ENCODE data around the gene SEC16A.

The SEC16A gene

DNA sequence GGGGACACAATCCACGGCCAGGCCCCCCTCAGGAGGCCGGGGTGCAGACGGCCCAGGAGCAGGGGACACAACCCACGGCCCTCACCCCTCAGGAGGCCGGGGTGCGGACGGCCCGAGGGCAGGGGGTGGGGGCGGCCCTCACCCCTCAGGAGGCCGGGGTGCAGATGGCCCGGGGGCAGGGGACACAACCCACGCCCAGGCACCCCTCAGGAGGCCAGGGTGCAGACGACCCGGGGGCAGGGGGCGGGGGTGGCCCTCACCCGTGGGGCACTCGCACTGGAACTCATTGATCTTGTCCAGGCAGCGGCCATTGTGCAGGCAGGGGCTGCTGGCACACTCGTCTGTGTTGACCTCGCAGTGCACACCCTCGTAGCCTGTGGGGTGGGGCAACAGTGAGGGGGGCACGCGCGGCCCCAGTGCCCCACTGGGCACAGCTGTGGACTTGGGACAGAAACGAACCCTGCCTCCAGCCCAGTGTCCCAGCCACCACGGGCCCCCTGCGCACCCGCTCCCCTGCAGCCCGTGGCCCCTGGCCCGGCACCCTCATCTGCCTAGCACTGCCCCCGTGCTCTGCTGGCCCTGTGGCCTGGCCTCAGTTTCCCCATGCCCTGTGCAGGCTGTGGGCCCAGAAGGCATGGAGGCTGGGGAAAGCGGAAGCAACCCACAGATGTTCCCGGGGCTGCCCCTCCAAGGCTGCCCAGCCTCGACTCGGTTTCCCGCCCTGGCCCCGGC is 34.3 kb upstream of the SEC16A start:
- DNase-seq, result no peak

DNA sequence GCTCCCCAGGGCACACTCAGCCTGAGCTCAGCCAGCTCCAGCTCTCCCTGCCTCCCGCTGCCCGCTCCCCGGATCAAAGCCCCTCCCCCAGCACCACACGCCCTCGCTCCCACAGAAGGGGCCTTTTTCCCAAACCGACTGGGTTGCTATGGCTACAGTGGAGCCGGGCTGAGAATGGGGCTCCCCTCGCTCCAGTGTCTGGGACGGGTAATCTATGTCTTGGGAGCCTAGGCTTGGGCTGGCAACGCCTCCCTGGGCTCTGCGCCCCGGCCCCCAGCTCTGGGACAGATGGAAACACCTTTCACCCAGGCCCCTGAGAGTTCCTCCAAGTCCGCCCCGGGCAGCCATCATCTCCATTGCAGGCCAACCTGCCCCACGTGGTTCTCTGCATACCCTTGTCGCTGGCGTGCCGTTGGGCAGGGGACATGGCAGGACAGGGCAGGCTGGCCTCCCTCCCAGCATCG is 33.4 kb upstream of the SEC16A start:
- DNase-seq, result no peak

GRCh38 chr9:136515276-136515675 is 32.4 kb upstream of the SEC16A start:
- no peak for DNase-seq

DNA sequence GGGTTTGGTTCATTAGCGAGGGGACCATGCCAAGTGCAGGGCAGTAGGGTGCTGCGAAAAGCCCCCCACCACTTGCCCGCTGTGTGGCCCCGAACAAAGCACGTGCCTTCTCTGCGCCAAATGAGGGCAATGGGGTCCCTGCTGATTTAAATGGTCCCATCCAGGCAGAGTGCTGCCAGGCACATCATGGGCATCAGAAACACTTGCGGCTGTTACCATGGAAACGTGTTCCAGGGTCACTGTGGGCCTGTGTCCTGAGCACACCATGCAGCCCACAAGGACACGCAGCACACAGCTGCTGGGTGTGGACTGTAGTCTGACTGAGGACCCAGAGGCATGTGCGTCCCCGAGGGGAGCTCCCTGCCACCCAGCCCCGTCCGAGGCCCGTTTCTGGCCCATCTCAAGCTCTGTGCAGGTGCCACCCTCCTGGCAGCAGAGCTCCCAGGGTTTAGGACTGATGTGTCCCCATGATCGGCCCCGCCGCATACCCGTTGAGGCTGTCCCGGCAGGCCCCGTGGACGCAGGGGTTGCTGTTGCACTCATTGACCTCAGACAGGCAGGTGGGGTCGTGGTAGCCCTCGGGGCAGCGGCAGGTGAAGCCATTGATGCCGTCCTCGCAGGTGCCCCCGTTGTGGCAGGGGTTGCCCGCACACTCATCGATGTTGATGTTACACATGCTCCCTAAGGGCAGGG is 31.3 kb upstream of the SEC16A start:
- DNase-seq, result no peak

DNA sequence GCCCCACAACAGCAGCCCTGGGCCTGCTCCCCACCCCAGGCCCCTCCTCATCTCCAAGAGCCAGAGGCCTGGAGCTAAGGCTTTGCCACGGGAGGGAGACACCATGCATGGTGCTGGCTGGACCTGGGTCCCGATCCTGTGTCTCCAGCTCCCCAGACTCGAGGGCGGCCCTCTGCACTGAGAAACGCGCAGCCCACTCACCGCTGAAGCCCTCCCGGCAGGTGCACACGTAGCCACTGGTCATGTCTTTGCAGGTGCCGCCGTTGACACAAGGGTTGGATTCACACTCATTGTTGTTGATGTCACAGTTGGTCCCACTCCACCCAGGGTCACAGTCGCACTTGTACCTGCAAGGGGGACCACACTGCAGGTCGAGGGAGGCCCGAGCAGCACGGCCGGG is 30.4 kb upstream of the SEC16A start:
- no peak for DNase-seq

DNA sequence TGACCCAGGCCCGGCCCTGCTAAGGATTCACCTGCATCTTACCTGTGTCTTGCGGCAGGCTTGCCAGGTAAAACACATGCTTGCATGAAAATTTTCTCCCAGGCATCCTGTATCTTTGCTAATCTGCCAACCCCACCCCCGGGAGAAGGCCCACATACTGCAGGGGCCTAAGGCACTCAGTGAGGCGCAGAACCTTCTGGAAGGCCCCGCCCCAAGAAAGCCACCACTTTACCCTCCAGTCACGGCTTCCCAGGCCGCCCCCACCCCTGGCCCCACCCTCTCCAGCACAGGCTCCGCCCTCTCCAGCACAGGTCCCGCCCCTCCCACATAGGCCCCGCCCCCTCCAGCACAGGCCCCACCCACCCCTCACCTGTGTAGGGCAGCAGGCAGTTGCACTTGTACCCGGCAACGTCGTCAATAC is 29.8 kb upstream of the SEC16A start:
- peak; percentile 42 for DNase-seq

DNA sequence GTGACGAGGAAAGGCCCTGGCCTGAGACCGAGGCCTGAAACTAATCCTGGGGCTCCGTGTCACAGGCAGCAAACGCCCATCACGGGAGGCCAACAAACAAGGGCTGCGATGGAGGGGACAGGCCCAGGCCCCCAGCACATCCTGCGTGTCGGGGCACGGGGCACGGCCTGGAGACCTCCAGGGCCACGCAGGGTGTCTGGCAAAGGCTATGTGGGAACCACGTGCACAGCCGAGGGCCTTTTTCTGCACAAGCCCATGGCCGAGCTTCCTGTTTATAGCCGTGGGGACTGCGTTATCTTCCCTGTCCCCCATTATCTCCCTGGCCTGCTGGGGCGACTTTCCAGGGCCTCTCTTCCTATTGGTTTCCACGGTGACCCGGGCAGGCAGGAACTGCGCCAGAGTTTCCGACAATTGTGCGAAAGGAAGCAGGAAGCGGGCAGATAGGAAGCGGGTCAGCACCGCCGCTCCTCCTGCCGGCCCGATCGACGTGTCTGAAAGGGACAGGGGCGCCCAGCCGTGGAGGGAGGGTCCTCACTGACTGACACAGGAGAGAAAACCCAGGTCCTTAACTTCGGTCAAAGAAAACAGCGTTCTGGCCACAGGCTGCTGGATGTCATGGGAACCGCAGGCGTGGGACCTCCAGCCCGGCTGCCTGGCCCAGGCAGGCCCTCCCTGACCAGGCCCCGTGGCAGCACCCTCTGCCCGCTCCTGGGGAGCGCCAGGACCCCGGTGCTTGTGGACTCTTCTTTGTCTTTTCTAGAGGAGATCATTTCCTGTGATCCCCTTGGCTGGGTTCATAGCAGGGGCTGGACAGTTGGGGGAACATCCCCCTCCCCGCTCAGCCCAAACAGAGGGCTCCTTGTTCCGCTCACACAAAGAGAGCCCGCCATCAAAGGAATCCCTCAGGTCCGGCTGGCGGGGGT is 29.1 kb upstream of the SEC16A start:
- no peak for DNase-seq

DNA sequence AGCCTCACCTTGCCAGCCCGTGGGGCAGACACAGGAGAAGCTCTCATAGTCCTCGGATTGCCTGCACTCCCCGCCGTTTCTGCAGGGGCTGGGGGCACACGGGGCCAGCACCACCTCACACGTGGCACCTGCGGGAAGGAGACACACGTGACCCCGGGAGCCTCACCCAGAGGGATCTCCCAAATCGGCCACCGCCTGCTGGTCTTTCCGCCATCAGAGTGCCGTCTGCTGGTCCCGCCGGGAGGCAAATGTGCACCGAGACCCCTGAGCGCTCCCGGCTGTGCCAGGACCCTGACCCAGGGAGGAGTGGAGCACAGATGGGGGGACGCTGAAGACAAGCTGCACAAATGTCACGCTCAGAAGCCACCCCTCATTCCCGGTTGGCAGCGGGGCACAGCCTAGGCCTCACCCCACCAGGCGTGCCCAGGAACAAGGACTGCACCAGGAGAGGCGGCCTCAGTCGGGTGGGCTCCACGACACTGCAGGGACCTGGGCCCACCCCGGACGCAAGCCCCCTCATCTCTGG is 28.4 kb upstream of the SEC16A start:
- DNase-seq, result no peak

DNA sequence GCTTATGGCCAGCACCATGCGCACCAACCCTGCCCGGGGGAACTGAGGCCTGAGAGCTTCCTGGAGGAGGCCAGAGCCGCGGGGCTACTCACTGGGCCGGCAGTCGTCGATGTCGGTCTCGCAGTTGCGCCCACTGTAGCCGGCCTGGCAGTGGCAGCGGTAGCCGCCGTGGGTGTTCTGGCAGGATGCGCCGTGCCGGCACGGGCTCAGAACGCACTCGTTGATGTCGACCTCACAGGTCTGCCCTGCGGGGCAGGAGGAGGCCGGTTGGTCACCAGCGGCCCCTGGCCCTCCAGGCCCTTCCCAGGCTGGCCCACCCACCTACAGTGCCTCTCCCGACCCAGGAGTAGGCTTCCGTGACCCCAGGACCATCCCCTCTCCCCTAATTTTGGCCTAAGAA is 27.7 kb upstream of the SEC16A start:
- no peak for DNase-seq

DNA sequence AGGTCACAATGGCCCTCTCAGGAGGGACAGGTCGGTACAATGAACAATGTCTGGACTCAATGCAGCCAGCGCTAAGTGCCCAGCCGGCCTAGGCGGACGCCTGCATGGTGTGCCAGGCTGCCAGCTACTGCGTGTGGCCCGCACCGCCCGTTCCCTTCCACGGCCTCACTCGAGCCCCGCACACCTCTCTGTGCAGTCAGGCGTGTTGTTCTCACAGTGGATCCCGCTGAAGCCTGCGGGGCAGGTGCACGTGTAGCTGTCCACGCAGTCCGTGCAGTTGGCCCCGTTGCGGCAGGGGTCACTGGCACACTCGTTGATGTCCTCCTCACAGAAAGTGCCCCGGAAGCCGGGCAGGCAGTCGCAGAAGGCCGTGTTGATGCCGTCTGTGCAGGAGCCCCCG is 26.7 kb upstream of the SEC16A start:
- no peak for DNase-seq

- DNase-seq, result no peak
Observed at GRCh38 chr9:136508729-136509500, 26.1 kb upstream of the SEC16A start.

DNA sequence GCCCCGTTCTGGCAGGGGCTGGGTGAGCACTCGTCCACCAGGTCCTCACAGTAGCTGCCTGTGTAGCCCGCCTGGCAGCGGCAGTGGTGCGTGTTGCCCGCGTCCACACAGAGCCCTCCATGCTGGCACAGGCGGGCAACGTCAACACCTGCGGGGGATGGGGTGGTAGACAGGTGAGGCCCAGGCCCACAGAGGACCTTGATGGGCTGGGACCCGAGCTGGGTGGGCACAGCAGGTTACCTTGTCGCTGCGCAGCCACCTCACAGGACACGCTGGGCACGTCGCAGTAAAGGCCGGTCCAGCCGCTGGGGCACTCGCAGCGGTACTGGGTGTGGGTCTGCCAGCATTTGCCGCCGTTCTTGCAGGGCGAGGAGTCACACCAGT is 25.1 kb upstream of the SEC16A start:
- DNase-seq, result no peak

DNA sequence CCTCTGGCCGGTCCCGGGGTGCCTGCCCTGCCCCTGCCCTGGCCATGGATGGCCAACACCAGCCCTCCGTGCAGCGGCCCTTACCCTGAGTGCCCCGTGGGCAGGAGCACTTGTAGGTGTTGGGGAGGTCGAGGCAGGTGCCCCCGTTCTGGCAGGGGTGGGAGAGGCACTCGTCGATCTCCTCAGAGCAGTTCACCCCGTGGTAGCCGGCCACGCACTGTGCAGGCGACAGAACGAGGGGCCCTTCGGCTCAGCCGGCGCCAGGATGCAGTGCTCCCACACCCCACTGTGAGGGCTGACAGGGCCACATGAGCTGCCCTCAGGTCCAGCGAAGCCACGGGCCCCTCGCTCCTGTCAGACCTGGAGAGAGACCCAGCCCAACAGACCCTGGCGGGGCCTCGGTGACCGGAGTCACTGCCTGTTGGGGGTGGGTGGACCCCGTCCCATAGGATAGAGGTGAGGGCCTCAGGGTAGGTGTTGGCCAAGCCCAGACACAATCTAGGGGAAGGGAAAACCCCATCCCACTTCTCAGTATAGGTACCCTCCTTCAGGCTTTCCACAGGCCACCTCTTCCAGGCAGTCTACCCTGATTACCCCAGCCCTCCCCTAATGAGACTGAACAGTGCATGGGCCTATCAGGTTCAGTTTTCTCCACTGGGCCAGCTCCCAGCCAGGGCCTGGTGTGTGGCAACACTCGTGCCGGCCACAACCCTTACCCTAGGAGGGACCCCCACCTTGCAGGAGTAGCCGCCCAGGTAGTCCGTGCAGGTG is 24.6 kb upstream of the SEC16A start:
- no peak for DNase-seq

GRCh38 chr9:136506425-136506824 is 23.6 kb upstream of the SEC16A start:
- DNase-seq, result no peak

DNA sequence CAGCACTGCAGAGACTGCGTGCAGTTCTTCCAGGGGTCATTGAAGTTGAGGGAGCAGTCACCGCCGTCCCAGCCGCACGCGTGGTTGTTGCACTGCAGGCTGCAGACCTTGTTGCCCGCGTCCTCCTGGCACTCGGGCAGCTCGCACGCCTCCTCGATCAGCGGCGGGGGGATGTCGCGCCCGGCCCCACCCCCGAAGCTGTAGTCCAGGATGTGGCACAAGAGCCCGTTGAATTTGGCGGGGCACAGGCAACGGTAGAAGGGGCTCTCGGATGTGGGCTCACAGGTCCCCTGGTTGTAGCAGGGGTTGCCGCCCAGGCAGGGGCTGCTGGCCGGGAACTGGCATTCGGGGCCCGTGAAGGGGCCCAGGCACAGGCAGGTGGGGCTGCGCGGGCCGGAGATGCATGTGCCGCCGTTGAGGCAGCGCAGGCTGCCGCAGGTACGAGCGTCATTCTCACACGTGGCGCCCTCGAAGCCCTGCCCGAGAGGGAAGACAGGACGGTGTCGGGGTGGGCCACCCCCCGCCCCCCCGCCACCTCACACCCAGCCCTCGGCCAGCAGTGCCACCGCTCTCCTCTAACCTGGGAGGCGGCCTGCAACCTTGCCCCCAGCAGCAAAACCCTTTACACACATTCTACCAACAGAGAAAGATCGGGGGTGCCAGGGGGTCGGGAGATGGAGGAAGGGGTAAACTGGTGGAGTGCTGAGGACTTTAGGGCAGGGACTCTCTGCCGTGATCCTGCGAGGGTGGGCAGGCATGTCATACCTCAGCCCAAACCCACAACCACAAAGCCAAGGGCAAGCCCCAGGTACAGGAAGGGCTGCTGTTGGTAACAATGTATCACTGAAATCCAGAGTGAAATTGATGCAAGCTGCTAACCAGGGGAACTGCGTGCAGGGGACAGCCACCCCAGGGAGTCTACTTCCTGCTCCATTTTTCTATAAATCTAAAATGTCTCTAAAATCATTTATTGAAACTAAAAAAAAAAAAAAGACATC is 22.9 kb upstream of the SEC16A start:
- no peak for DNase-seq

- DNase-seq, result no peak
Observed at GRCh38 chr9:136504512-136505348, 21.9 kb upstream of the SEC16A start.

GRCh38 chr9:136502940-136503550 is 20.2 kb upstream of the SEC16A start:
- DNase-seq, result no peak

GRCh38 chr9:136502196-136502595 is 19.4 kb upstream of the SEC16A start:
- no peak for DNase-seq

DNA sequence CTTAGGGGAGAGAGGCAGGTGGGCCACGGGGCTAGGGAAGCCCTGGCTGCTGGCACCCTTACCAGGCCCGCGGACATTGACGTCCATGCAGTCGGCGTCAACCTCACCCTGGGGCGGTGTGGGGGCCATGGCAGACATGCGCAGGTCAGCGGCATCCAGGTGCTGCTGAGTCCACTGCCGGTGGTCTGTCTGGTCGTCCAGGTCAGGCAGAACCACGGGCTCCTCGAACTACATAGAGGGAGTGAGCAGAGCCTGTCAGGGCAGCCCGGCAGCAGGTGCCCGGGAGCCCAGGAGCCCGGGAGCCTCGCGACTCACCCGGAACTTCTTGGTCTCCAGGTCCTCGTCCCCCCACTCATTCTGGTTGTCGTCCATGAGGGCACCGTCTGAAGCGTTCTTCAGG is 18.8 kb upstream of the SEC16A start:
- no peak for DNase-seq

Data from CD4-positive, alpha-beta T cell treated with Interleukin-17A for 1 hour (primary cell).